HEK293 (cell line): ENCODE measurements around the gene KLHL4.

Experiments used
- ATF2 ChIP-seq: fragments of 450-650 bp; formaldehyde crosslinking; IDR thresholded peaks from 2 replicates; pipeline ENCODE4 v1.5.1; 2016; ENCODE audit warnings: missing biosample characterization, missing genetic modification characterization, low read depth
- ZBTB11 ChIP-seq: fragments of 450-650 bp; formaldehyde crosslinking; conservative IDR thresholded peaks from 2 replicates; pipeline ENCODE4 v1.5.1; 2016; ENCODE audit warnings: low read depth, missing biosample characterization, missing genetic modification characterization
- ZNF266 ChIP-seq: fragments of 450-650 bp; formaldehyde crosslinking; IDR thresholded peaks from 2 replicates; pipeline ENCODE4 v1.5.1; 2016; ENCODE audit warnings: missing biosample characterization, missing genetic modification characterization, low read depth
- ZNF776 ChIP-seq: fragments of 450-650 bp; formaldehyde crosslinking; IDR thresholded peaks from 2 replicates; pipeline ENCODE4 v1.5.0; 2017; ENCODE audit warnings: missing biosample characterization, missing genetic modification characterization, borderline replicate concordance

KLHL4 gene

GRCh38 chrX:87710580-87710979, 193.0 kb downstream of the KLHL4 start (continued):
- TF ChIP-seq ZNF776 (tag by site-specific recombination) (no peak), ZBTB11 (tag by site-specific recombination) (peak; percentile 69), ATF2 (tag by site-specific recombination) (no peak), ZNF266 (tag by site-specific recombination) (peak; percentile 62; the same call in 1 of the 2 replicates)
